Epidermal melanocyte (primary cell): ENCODE measurements around the gene SLC12A1.
"Not testable (repeated sequence)": the region's sequence is repeated elsewhere in the genome, so short reads cannot be mapped to it uniquely, and the experiment has no call there.

Experiments
- DNase-seq: peaks from one replicate; pipeline ENCODE4 v3.0.0; 2011; ENCODE audit warnings: low spot score; ENCODE audit not compliant: insufficient read length

SLC12A1 gene

GRCh38 chr15:48306639-48307038, 100.5 kb downstream of the SLC12A1 start:
- DNase-seq = no peak

GRCh38 chr15:48307586-48307985, 101.5 kb downstream of the SLC12A1 start:
- no peak for DNase-seq

GRCh38 chr15:48309740-48310139, 103.6 kb downstream of the SLC12A1 start:
- no peak for DNase-seq

GRCh38 chr15:48313216-48313615, 107.1 kb downstream of the SLC12A1 start:
- no peak for DNase-seq

- no peak for DNase-seq
These were observed 108.9 kb downstream of the SLC12A1 start for GRCh38 chr15:48315041-48315440.

GRCh38 chr15:48317221-48317620, 111.1 kb downstream of the SLC12A1 start:
- no peak for DNase-seq

GRCh38 chr15:48318131-48318530, 112.0 kb downstream of the SLC12A1 start:
- DNase-seq = no peak

GRCh38 chr15:48323294-48323693, 117.2 kb downstream of the SLC12A1 start:
- no peak for DNase-seq

GRCh38 chr15:48324949-48325348, 118.8 kb downstream of the SLC12A1 start:
- DNase-seq = no peak

GRCh38 chr15:48325400-48325799, 119.3 kb downstream of the SLC12A1 start:
- DNase-seq = no peak

- not testable (repeated sequence) for DNase-seq
These were observed 120.1 kb downstream of the SLC12A1 start for GRCh38 chr15:48326180-48326579.

GRCh38 chr15:48330105-48330785, 124.1 kb downstream of the SLC12A1 start:
- no peak for DNase-seq

- peak; percentile 68 for DNase-seq
These were observed 125.0 kb downstream of the SLC12A1 start, which contains the start of gene DUT for GRCh38 chr15:48330855-48331795. TSS of gene DUT (plus strand) at chr15:48331429. CDS start at chr15:48331516, 87 bp downstream.

GRCh38 chr15:48331796-48332641, 125.9 kb downstream of the SLC12A1 start:
- DNase-seq = peak; percentile 46

- no peak for DNase-seq
These were observed 126.5 kb downstream of the SLC12A1 start for GRCh38 chr15:48332642-48333034.

- no peak for DNase-seq
These were observed 127.4 kb downstream of the SLC12A1 start for GRCh38 chr15:48333540-48333939.

GRCh38 chr15:48334260-48334659, 128.2 kb downstream of the SLC12A1 start:
- no peak for DNase-seq

GRCh38 chr15:48336940-48337339, 130.8 kb downstream of the SLC12A1 start:
- no peak for DNase-seq

GRCh38 chr15:48337607-48338006, 131.5 kb downstream of the SLC12A1 start:
- no peak for DNase-seq

GRCh38 chr15:48340111-48340510, 134.0 kb downstream of the SLC12A1 start:
- no peak for DNase-seq

GRCh38 chr15:48343865-48344264, 137.8 kb downstream of the SLC12A1 start:
- DNase-seq = no peak
